Loucy (cell line): Measurements from ENCODE around the gene SYNDIG1.

Experiments
- EZH2phosphoT487 ChIP-seq: fragments of 200-600 bp; IDR thresholded peaks from 2 replicates; pipeline ENCODE4 v1.6.1; 2018; ENCODE audit warnings: antibody characterized with exemption, mild to moderate bottlenecking, moderate library complexity, borderline replicate concordance
- TF ChIP-seq, protein P1 (sequence below): fragments of 200-600 bp; sonication (generic); conservative IDR thresholded peaks from 2 replicates; pipeline ENCODE4 v1.5.1; 2014; ENCODE audit warnings: mild to moderate bottlenecking, antibody characterized with exemption, low read length

DNA sequence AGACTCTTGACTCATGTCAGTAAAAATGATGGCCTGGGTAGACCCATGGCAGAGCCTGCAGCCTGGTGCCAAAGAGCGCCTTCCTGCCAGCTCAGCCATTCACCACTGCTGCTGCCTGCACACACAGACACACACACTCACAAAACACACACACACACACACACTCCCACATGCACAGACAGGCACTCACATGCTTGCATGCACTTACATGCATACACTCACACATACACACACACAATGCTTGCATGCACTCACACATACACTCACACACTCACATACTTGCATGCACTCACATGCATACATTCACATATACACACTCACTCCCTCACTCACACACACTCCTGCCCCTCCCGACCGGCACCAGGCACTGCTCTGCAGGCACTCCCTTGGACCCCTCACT lies 18.0 kb upstream of the SYNDIG1 start:
- TF ChIP-seq, protein P1, sequence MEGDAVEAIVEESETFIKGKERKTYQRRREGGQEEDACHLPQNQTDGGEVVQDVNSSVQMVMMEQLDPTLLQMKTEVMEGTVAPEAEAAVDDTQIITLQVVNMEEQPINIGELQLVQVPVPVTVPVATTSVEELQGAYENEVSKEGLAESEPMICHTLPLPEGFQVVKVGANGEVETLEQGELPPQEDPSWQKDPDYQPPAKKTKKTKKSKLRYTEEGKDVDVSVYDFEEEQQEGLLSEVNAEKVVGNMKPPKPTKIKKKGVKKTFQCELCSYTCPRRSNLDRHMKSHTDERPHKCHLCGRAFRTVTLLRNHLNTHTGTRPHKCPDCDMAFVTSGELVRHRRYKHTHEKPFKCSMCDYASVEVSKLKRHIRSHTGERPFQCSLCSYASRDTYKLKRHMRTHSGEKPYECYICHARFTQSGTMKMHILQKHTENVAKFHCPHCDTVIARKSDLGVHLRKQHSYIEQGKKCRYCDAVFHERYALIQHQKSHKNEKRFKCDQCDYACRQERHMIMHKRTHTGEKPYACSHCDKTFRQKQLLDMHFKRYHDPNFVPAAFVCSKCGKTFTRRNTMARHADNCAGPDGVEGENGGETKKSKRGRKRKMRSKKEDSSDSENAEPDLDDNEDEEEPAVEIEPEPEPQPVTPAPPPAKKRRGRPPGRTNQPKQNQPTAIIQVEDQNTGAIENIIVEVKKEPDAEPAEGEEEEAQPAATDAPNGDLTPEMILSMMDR: no peak
- TF ChIP-seq EZH2phosphoT487: no peak
